ENCODE results near the gene RGS9.

- TF ChIP-seq, protein P1, sequence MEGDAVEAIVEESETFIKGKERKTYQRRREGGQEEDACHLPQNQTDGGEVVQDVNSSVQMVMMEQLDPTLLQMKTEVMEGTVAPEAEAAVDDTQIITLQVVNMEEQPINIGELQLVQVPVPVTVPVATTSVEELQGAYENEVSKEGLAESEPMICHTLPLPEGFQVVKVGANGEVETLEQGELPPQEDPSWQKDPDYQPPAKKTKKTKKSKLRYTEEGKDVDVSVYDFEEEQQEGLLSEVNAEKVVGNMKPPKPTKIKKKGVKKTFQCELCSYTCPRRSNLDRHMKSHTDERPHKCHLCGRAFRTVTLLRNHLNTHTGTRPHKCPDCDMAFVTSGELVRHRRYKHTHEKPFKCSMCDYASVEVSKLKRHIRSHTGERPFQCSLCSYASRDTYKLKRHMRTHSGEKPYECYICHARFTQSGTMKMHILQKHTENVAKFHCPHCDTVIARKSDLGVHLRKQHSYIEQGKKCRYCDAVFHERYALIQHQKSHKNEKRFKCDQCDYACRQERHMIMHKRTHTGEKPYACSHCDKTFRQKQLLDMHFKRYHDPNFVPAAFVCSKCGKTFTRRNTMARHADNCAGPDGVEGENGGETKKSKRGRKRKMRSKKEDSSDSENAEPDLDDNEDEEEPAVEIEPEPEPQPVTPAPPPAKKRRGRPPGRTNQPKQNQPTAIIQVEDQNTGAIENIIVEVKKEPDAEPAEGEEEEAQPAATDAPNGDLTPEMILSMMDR (conservative IDR thresholded peaks at IDR 0.05 in 1 of 2, IDR thresholded peaks at IDR 0.05 in 1 of 2; ENCODE audit: extremely low read depth in 1 of 2, insufficient read depth in 1 of 2, low read depth in 1 of 2, low read length in 2 of 2), result no peak
- no peak for TF ChIP-seq EZH2 (IDR thresholded peaks at IDR 0.05; ENCODE audit: borderline replicate concordance, low read length)
These were observed 128.1 kb downstream of the RGS9 start for GRCh38 chr17:65265276-65265675.
